HEK293 (cell line): Measurements from ENCODE around the gene PACS1.

Source experiments
- CTCF ChIA-PET: fragments of 350-600 bp; formaldehyde crosslinking; extraction: SDS; loops from one replicate; lab custom pipeline; 2021; ENCODE audit warnings: antibody characterized with exemption; lab: Yijun Ruan, JAX
- POLR2A ChIA-PET: fragments of 300-600 bp; formaldehyde crosslinking; extraction: SDS; loops from one replicate; lab custom pipeline; 2020; ENCODE audit warnings: antibody characterized with exemption, inconsistent platforms; lab: Yijun Ruan, JAX
- H3K27ac ChIP-seq: fragments of 200-500 bp; sonication (Bioruptor generic); 2 replicates; pipeline ENCODE4 v1.5.1; 2014; ENCODE audit warnings: low read depth, low read length, control low read depth, inconsistent platforms; ENCODE audit errors: extremely low read depth
- H3K36me3 ChIP-seq, 2 experiments: fragments of 200-500 bp in 1 of 2; sonication (Bioruptor generic) in 1 of 2; 1 replicate in 1 of 2; 2 replicates in 1 of 2; pipeline ENCODE4 v1.5.1; 2014 to 2017; ENCODE audit warnings: inconsistent platforms in 2 of 2, low read length in 2 of 2; ENCODE audit not compliant: control insufficient read depth in 2 of 2, insufficient read depth in 1 of 2
- H3K4me1 ChIP-seq: fragments of 200-500 bp; sonication (Bioruptor generic); 2 replicates; pipeline ENCODE4 v1.5.1; 2014; ENCODE audit warnings: mild to moderate bottlenecking, low read length, inconsistent platforms; ENCODE audit not compliant: control insufficient read depth, insufficient read depth
- H3K4me3 ChIP-seq: 2 replicates; pipeline ENCODE4 v1.5.1; 2011; ENCODE audit warnings: low read depth, mild to moderate bottlenecking, control low read depth, low read length, moderate library complexity
- H3K9me3 ChIP-seq: fragments of 200-500 bp; sonication (Bioruptor generic); 2 replicates; pipeline ENCODE4 v1.5.1; 2014; ENCODE audit warnings: low read depth, low read length, inconsistent platforms; ENCODE audit not compliant: control insufficient read depth, insufficient read depth
- GLI2 ChIP-seq: fragments of 450-650 bp; formaldehyde crosslinking; IDR thresholded peaks from 2 replicates; pipeline ENCODE4; 2017; ENCODE audit warnings: missing biosample characterization, missing genetic modification characterization, low read depth, borderline replicate concordance
- GLIS1 ChIP-seq: fragments of 450-650 bp; formaldehyde crosslinking; IDR thresholded peaks from 2 replicates; pipeline ENCODE4 v1.5.1; 2016; ENCODE audit warnings: missing biosample characterization, missing genetic modification characterization
- HOXC10 ChIP-seq: sonication (generic); formaldehyde crosslinking; IDR thresholded peaks from 2 replicates; pipeline ENCODE4 v1.8.1; 2023; ENCODE audit warnings: mild to moderate bottlenecking, missing genetic modification reagents
- IKZF3 ChIP-seq: fragments of 450-650 bp; IDR thresholded peaks from 2 replicates; pipeline ENCODE4 v1.5.0; 2018; ENCODE audit warnings: missing biosample characterization, mild to moderate bottlenecking, missing genetic modification characterization, moderate library complexity
- KLF10 ChIP-seq: fragments of 450-650 bp; IDR thresholded peaks from 2 replicates; pipeline ENCODE4 v1.5.1; 2018; ENCODE audit warnings: missing biosample characterization, mild to moderate bottlenecking, missing genetic modification characterization
- OVOL3 ChIP-seq: fragments of 450-650 bp; formaldehyde crosslinking; IDR thresholded peaks from 2 replicates; pipeline ENCODE4 v1.5.1; 2016; ENCODE audit warnings: missing biosample characterization, missing genetic modification characterization
- SETDB1 ChIP-seq: IDR thresholded peaks from one replicate; pipeline ENCODE4 v1.6.1; 2017; ENCODE audit warnings: mild to moderate bottlenecking, low read length, moderate library complexity, mixed read lengths; ENCODE audit not compliant: insufficient read length
- SP2 ChIP-seq: fragments of 450-650 bp; formaldehyde crosslinking; IDR thresholded peaks from 2 replicates; pipeline ENCODE4 v1.5.1; 2016; ENCODE audit warnings: missing biosample characterization, missing genetic modification characterization
- TRIM28 ChIP-seq: IDR thresholded peaks from 2 replicates; pipeline ENCODE4 v1.6.1; 2011; ENCODE audit warnings: low read length, control low read depth, borderline replicate concordance
- ZBTB21 ChIP-seq: fragments of 450-650 bp; formaldehyde crosslinking; IDR thresholded peaks from 2 replicates; pipeline ENCODE4 v1.5.1; 2017; ENCODE audit warnings: missing biosample characterization, missing genetic modification characterization
- ZFHX2 ChIP-seq: fragments of 450-650 bp; formaldehyde crosslinking; conservative IDR thresholded peaks from 2 replicates; pipeline ENCODE4 v1.5.1; 2016; ENCODE audit warnings: missing biosample characterization, missing genetic modification characterization
- ZIC2 ChIP-seq: fragments of 450-650 bp; formaldehyde crosslinking; IDR thresholded peaks from 2 replicates; pipeline ENCODE4 v1.5.1; 2016; ENCODE audit warnings: missing biosample characterization, missing genetic modification characterization
- ZNF133 ChIP-seq: fragments of 450-650 bp; formaldehyde crosslinking; IDR thresholded peaks from 2 replicates; pipeline ENCODE4 v1.5.1; 2016; ENCODE audit warnings: missing biosample characterization, missing genetic modification characterization
- ZNF157 ChIP-seq: fragments of 450-650 bp; formaldehyde crosslinking; IDR thresholded peaks from 2 replicates; pipeline ENCODE4 v1.5.1; 2016; ENCODE audit warnings: missing biosample characterization, missing genetic modification characterization
- ZNF2 ChIP-seq: fragments of 450-650 bp; formaldehyde crosslinking; IDR thresholded peaks from 2 replicates; pipeline ENCODE4 v1.5.1; 2016; ENCODE audit warnings: missing biosample characterization, missing genetic modification characterization
- ZNF214 ChIP-seq: fragments of 450-650 bp; formaldehyde crosslinking; IDR thresholded peaks from 2 replicates; pipeline ENCODE4 v1.5.1; 2017; ENCODE audit warnings: missing biosample characterization, mild to moderate bottlenecking, missing genetic modification characterization, borderline replicate concordance
- ZNF37A ChIP-seq: fragments of 450-650 bp; IDR thresholded peaks from 2 replicates; pipeline ENCODE4 v1.5.1; 2018; ENCODE audit warnings: missing biosample characterization, missing genetic modification characterization
- ZNF433 ChIP-seq: fragments of 450-650 bp; formaldehyde crosslinking; IDR thresholded peaks from 2 replicates; pipeline ENCODE4 v1.5.1; 2016; ENCODE audit warnings: missing biosample characterization, missing genetic modification characterization, low read depth
- ZNF501 ChIP-seq: fragments of 450-650 bp; formaldehyde crosslinking; IDR thresholded peaks from 2 replicates; pipeline ENCODE4 v1.5.1; 2016; ENCODE audit warnings: missing biosample characterization, missing genetic modification characterization
- ZNF510 ChIP-seq: fragments of 450-650 bp; formaldehyde crosslinking; IDR thresholded peaks from 2 replicates; pipeline ENCODE4 v1.5.1; 2018; ENCODE audit warnings: mild to moderate bottlenecking, missing genetic modification characterization, missing biosample characterization; ENCODE audit not compliant: insufficient replicate concordance
- ZNF521 ChIP-seq: fragments of 450-650 bp; formaldehyde crosslinking; IDR thresholded peaks from 2 replicates; pipeline ENCODE4 v1.5.1; 2017; ENCODE audit warnings: missing biosample characterization, mild to moderate bottlenecking, missing genetic modification characterization
- ZNF561 ChIP-seq: fragments of 450-650 bp; IDR thresholded peaks from 2 replicates; pipeline ENCODE4 v1.5.1; 2018; ENCODE audit warnings: missing biosample characterization, missing genetic modification characterization, borderline replicate concordance
- ZNF600 ChIP-seq: fragments of 450-650 bp; formaldehyde crosslinking; IDR thresholded peaks from 2 replicates; pipeline ENCODE4 v1.5.1; 2016; ENCODE audit warnings: missing biosample characterization, missing genetic modification characterization
- ZNF776 ChIP-seq: fragments of 450-650 bp; formaldehyde crosslinking; IDR thresholded peaks from 2 replicates; pipeline ENCODE4 v1.5.0; 2017; ENCODE audit warnings: missing biosample characterization, missing genetic modification characterization, borderline replicate concordance
- TF ChIP-seq, protein P1 (sequence below): fragments of 450-650 bp; formaldehyde crosslinking; IDR thresholded peaks from 2 replicates; pipeline ENCODE4 v1.5.1; 2017; ENCODE audit warnings: missing biosample characterization, mild to moderate bottlenecking, missing genetic modification characterization, moderate library complexity
- TF ChIP-seq, protein P2 (sequence below): fragments of 450-650 bp; formaldehyde crosslinking; IDR thresholded peaks from 2 replicates; pipeline ENCODE4 v1.5.1; 2016; ENCODE audit warnings: missing biosample characterization, missing genetic modification characterization
- TF ChIP-seq, protein P3 (sequence below): fragments of 450-650 bp; formaldehyde crosslinking; IDR thresholded peaks from 2 replicates; pipeline ENCODE4 v1.5.1; 2016; ENCODE audit warnings: missing biosample characterization, missing genetic modification characterization
- TF ChIP-seq, protein P4 (sequence below): fragments of 450-650 bp; formaldehyde crosslinking; IDR thresholded peaks from 2 replicates; pipeline ENCODE4 v1.5.1; 2017; ENCODE audit warnings: missing biosample characterization, missing genetic modification characterization

The PACS1 gene

DNA sequence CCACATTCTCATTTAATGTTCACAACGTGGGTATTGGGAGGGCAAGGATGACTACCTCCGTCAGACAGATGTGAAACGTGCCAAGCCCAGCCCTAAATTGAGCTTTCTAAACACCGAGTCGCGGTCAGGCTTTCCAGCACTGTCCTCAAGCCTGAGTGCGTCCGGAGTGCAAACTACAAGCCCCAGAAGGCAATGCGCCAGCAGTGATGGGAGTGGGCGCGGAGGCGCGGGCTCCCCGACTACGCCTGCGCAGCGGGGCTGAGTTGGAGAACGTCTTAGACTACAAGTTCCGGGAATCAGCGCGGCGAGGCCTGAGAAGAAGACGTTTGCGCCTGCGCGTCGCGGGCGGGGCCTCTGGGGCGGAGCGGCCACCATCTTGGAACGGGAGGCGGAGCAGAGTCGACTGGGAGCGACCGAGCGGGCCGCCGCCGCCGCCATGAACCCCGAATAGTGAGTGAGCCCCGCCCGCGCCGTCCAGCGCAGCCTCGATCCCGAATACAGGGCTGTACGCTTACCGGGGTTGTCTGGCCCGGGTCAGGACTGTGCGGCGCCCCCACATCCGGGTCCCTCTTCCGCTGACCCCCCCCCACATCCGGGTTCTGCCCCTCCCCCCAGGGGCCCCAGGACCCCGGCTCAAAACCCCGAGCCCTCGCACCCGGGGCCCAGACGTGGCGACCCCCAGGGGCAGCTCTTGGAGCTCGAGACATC, 198.3 kb downstream of the PACS1 start, which contains the start of gene RAB1B (continued):
- TF ChIP-seq, protein P1, sequence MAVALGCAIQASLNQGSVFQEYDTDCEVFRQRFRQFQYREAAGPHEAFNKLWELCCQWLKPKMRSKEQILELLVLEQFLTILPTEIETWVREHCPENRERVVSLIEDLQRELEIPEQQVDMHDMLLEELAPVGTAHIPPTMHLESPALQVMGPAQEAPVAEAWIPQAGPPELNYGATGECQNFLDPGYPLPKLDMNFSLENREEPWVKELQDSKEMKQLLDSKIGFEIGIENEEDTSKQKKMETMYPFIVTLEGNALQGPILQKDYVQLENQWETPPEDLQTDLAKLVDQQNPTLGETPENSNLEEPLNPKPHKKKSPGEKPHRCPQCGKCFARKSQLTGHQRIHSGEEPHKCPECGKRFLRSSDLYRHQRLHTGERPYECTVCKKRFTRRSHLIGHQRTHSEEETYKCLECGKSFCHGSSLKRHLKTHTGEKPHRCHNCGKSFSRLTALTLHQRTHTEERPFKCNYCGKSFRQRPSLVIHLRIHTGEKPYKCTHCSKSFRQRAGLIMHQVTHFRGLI (tag by site-specific recombination): peak; percentile 80; the same call in 1 of the 2 replicates
- TF ChIP-seq ZFHX2: peak; percentile 73
- TF ChIP-seq ZNF37A (tag by site-specific recombination): no peak
- TF ChIP-seq ZNF433 (tag by site-specific recombination): no peak
- 0 out of 2 replicates have a peak, but pooled peaks have one; percentile 47 for TF ChIP-seq ZNF600 (tag by site-specific recombination)

DNA sequence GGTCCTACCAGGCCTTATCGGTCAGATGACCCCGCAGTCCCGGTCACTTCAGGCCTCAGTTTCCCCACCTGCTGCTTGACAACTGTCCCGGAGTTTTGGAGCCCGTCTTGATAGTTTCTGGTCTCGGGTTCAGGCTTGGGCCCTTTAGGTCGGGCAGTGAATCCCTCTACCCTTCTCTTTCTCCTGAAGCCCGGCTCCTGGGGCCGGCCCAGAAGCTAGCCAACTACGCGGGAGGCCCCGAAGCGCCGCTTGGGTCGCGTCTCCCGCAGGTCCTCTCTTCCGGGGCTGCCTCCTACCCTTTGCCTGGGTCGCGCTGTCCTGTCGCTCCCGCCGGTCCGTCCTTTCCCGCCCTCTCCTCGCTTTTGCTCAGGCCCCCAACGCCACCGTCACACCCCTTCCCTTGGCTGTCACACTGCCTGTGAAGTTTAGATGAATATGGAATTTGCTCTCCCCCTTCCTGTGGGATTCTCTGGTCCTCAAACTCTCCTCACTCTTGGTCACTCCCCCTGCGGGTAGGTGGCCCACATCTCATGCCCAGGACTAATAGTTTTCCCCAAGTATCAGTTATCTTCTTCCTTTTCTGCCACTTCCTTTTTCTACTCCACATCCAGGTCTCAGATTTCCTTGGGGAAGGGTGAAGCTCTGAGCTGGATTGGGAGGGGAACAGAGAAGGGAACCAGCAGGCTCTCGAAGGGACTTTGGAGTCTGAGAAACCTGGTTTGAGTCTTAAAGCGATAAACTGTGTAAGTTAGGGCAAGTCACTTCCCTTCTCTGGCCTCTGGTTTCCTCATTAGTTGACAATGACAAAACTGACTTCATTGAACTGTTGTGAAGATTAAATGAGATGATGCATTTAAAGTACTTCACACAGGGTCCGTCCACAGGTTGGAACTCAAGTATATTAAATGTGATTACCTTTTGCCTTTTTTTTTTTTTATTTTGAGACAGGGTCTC, 199.2 kb downstream of the PACS1 start:
- CTCF ChIA-PET: interaction anchor here (0.6 to 4.9 kb wide), 2 partner anchors 12 to 46 kb away, joined by 6 to 24 read pairs; no protein-coding TSS in a partner anchor
- peaks cover 0 to 66% of the 10 kb centered on the region in 2 experiments; a peak in 2 of 3 replicates for H3K36me3 ChIP-seq
- no peak for TF ChIP-seq ZNF776
- no peak for TF ChIP-seq ZNF2
- TF ChIP-seq SP2 (tag by site-specific recombination): peak; percentile 72
- TF ChIP-seq OVOL3 (tag by site-specific recombination): no peak
- TF ChIP-seq SETDB1: no peak
- 0 out of 2 replicates have a peak, but pooled peaks have one; percentile 19 for TF ChIP-seq ZNF501
- TF ChIP-seq, protein P2, sequence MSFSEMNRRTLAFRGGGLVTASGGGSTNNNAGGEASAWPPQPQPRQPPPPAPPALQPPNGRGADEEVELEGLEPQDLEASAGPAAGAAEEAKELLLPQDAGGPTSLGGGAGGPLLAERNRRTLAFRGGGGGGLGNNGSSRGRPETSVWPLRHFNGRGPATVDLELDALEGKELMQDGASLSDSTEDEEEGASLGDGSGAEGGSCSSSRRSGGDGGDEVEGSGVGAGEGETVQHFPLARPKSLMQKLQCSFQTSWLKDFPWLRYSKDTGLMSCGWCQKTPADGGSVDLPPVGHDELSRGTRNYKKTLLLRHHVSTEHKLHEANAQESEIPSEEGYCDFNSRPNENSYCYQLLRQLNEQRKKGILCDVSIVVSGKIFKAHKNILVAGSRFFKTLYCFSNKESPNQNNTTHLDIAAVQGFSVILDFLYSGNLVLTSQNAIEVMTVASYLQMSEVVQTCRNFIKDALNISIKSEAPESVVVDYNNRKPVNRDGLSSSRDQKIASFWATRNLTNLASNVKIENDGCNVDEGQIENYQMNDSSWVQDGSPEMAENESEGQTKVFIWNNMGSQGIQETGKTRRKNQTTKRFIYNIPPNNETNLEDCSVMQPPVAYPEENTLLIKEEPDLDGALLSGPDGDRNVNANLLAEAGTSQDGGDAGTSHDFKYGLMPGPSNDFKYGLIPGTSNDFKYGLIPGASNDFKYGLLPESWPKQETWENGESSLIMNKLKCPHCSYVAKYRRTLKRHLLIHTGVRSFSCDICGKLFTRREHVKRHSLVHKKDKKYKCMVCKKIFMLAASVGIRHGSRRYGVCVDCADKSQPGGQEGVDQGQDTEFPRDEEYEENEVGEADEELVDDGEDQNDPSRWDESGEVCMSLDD (tag by site-specific recombination): 0 out of 2 replicates have a peak, but pooled peaks have one; percentile 8
- no peak for TF ChIP-seq ZNF214 (tag by site-specific recombination)
- TF ChIP-seq KLF10: no peak
- TF ChIP-seq GLIS1 (tag by site-specific recombination): peak; percentile 93
- no peak for TF ChIP-seq GLI2 (tag by site-specific recombination)
- no peak for TF ChIP-seq ZBTB21 (tag by site-specific recombination)
- no peak for TF ChIP-seq ZNF521 (tag by site-specific recombination)
- 0 out of 2 replicates have a peak, but pooled peaks have one; percentile 4 for TF ChIP-seq IKZF3 (tag by site-specific recombination)
- TF ChIP-seq ZNF510 (tag by site-specific recombination): no peak
- TF ChIP-seq, protein P3, sequence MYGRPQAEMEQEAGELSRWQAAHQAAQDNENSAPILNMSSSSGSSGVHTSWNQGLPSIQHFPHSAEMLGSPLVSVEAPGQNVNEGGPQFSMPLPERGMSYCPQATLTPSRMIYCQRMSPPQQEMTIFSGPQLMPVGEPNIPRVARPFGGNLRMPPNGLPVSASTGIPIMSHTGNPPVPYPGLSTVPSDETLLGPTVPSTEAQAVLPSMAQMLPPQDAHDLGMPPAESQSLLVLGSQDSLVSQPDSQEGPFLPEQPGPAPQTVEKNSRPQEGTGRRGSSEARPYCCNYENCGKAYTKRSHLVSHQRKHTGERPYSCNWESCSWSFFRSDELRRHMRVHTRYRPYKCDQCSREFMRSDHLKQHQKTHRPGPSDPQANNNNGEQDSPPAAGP (tag by site-specific recombination): no peak
- no peak for TF ChIP-seq ZNF133 (tag by site-specific recombination)
- peak; percentile 48 for TF ChIP-seq ZIC2 (tag by site-specific recombination)
- no peak for TF ChIP-seq ZNF561 (tag by site-specific recombination)
- TF ChIP-seq ZNF157 (tag by site-specific recombination): no peak
- no peak for TF ChIP-seq TRIM28
- no peak for TF ChIP-seq HOXC10 (CRISPR knock-in tag)
- TF ChIP-seq, protein P4, sequence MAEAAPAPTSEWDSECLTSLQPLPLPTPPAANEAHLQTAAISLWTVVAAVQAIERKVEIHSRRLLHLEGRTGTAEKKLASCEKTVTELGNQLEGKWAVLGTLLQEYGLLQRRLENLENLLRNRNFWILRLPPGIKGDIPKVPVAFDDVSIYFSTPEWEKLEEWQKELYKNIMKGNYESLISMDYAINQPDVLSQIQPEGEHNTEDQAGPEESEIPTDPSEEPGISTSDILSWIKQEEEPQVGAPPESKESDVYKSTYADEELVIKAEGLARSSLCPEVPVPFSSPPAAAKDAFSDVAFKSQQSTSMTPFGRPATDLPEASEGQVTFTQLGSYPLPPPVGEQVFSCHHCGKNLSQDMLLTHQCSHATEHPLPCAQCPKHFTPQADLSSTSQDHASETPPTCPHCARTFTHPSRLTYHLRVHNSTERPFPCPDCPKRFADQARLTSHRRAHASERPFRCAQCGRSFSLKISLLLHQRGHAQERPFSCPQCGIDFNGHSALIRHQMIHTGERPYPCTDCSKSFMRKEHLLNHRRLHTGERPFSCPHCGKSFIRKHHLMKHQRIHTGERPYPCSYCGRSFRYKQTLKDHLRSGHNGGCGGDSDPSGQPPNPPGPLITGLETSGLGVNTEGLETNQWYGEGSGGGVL (tag by site-specific recombination): no peak

More for the DNA sequence above, 199.2 kb downstream of the PACS1 start:
- Histone ChIP-seq H3K9me3 (no peaks in the 10 kb centered on the region), H3K27ac (peak overlapping the region; percentile 73), H3K4me1 (peaks cover 2% of the 10 kb centered on the region; the same call in 1 of the 2 replicates), H3K4me3 (peak overlapping the region; percentile 92)
- POLR2A ChIA-PET: interaction anchor here (1.4 to 1.8 kb wide), 4 partner anchors 8 to 20 kb away, joined by 5 to 9 read pairs (median 6); partner anchors contain the start of genes CNIH2 and YIF1A
